Head of caudate nucleus (tissue), 42 donors: Measurements from ENCODE around the gene ITPA.
A peak's percentile ranks its signal among the peaks of the same experiment; 100 is the strongest.

Experiments
- DNase-seq, 42 donors: peaks; one replicate each; pipeline versions ENCODE4 v3.0.0 to v3.0.0-alpha.2; 2020 to 2021; ENCODE audit warnings: mixed read lengths in 7 of 42
- intact Hi-C: fragments of 100-400 bp; cut with DNase I; formaldehyde crosslinking; loops from one replicate; pipeline ENCODE4 v1.15.0; 2022

The ITPA gene

GRCh38 chr20:3222635-3223600 lies 13.6 kb downstream of the ITPA start:
- intact Hi-C loops, result no loop called here
- no peak for DNase-seq

- intact Hi-C loops, result no loop called here
- DNase-seq, result no peak
Measured at GRCh38 chr20:3223651-3223993, 14.3 kb downstream of the ITPA start.

GRCh38 chr20:3223994-3224680 lies 14.8 kb downstream of the ITPA start:
- intact Hi-C loops, result no loop called here
- no peak for DNase-seq

GRCh38 chr20:3224681-3225421 lies 15.6 kb downstream of the ITPA start:
- intact Hi-C loops, result no loop called here
- no peak for DNase-seq

- intact Hi-C loops, result no loop called here
- DNase-seq, result no peak
Measured at GRCh38 chr20:3226093-3226492, 16.8 kb downstream of the ITPA start.

- intact Hi-C loops, result no loop called here
- no peak for DNase-seq
Measured at GRCh38 chr20:3226864-3227263, 17.6 kb downstream of the ITPA start.

- intact Hi-C loops, result no loop called here
- peak in 26 of 42 donors; percentile 5 to 74 (median 38) for DNase-seq
Measured at GRCh38 chr20:3227506-3227905, 18.2 kb downstream of the ITPA start.

GRCh38 chr20:3227936-3228749 lies 18.8 kb downstream of the ITPA start:
- DNase-seq, result no peak
- intact Hi-C loops, result no loop called here

- DNase-seq, result no peak
- intact Hi-C loops, result no loop called here
Measured at GRCh38 chr20:3228750-3229032, 19.4 kb downstream of the ITPA start.

- intact Hi-C loops, result no loop called here
- no peak for DNase-seq
Measured at GRCh38 chr20:3229158-3229557, 19.9 kb downstream of the ITPA start.

- no peak for DNase-seq
- intact Hi-C loops, result no loop called here
Measured at GRCh38 chr20:3229798-3230197, 20.5 kb downstream of the ITPA start.

GRCh38 chr20:3231116-3231515 lies 21.8 kb downstream of the ITPA start:
- intact Hi-C loops, result no loop called here
- DNase-seq, result no peak

- DNase-seq, result no peak
- intact Hi-C loops, result no loop called here
Measured at GRCh38 chr20:3231889-3232588, 22.7 kb downstream of the ITPA start.

- intact Hi-C loops, result no loop called here
- DNase-seq, result no peak
Measured at GRCh38 chr20:3233131-3233990, 24.1 kb downstream of the ITPA start.

GRCh38 chr20:3233991-3234498 lies 24.7 kb downstream of the ITPA start:
- no peak for DNase-seq
- intact Hi-C loops, result no loop called here

- no peak for DNase-seq
Measured at GRCh38 chr20:3235666-3236324, 26.5 kb downstream of the ITPA start.

More at GRCh38 chr20:3235666-3236324, 26.5 kb downstream of the ITPA start:
- intact Hi-C loops, result no loop called here
